Measurements from ENCODE around the gene PTPRN. TPM values are rescaled to one million over a fixed set of nuclear protein-coding genes. Genes with fewer than 3 reads are reported as not detected.
A peak's percentile ranks its signal among the peaks of the same experiment; 100 is the strongest.

Gene PTPRN
- total and polyA plus RNA-seq, 2 of the 4 experiments (the other 2 are of a cell fraction) = 5.2 to 22.0 TPM

DNA sequence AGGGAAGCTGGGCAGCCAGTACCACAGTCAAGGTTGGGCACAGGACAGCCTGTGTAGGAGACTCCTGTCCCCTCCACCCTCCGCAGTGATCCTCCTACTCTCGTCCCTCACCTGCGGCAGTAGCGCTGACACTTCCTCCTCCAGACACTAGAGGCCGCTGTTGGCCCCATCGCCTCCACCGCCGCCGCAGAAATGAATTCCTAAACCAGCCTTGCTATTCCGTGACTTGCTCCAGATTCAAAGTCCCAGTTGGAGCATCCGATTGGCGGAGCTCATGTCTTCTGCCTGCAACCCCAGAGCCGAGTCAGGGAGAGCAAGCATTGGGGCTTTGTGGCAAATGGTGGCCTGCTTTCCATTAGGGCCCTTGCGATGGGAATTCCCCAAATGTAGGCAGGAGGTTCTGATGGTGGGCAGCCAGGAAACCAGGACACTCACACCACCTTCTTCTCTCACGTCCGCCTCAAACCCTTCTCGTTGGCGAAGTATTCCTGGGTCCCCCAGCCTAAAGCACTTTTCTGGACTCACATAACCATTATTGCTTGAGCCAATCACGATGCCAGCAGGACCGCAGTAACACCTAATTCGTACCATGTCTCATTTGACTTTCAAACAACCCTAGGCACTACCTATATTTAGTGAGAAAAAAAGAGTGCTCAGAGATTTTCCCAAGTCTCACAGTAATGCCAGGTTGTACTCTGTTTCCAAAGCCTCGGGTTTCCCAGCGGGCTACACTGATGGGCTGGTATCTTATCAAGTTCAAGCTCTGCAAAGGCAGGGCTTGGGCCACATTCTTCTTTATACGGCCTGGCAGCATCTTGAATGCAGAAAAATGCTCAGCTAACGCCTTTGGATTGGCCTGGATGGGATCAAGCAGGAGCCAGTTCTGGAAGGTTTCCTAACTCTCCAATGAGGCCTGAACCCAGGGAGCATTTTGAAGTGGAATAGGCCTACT is 31.2 kb downstream of the PTPRN start (continued):
- TF ChIP-seq MAZ (IDR thresholded peaks at IDR 0.05; ENCODE audit: borderline replicate concordance, low read depth, low read length) = no peak; the same call in 1 of the 2 replicates
- TF ChIP-seq MXI1 (IDR thresholded peaks at IDR 0.05; ENCODE audit: borderline replicate concordance, low read depth, low read length) = no peak

- ATAC-seq (ENCODE audit: low read depth) (peak; percentile 19; the same call in 1 of the 2 replicates), DNase-seq (peak; percentile 81)
- Histone ChIP-seq H3K4ac (ENCODE audit: low read depth, low read length) (peak overlapping the region; percentile 77), H3K4me3 (ENCODE audit: insufficient read depth, low read depth, low read length) (no peak overlapping the region), H3K23ac (ENCODE audit: low read depth, low read length) (peak overlapping the region; percentile 21; the same call in 1 of the 2 replicates), H3K27ac (ENCODE audit: insufficient read depth, low read length) (peak overlapping the region; percentile 69), H2BK15ac (ENCODE audit: low read depth, low read length) (peak overlapping the region; percentile 68; the same call in 2 of the 3 replicates), H2BK120ac (ENCODE audit: low read depth, low read length) (peak overlapping the region; percentile 87), H3K56ac (ENCODE audit: extremely low read depth, insufficient read depth, low read length) (0 out of 2 replicates have a peak overlapping the region, but pooled peaks have one; percentile 3), H2AK9ac (replicated peaks; ENCODE audit: low read depth, low read length, poor library complexity) (peak overlapping the region; percentile 94), H3K18ac (ENCODE audit: low read depth, low read length) (peak overlapping the region; percentile 68), H2AK5ac (ENCODE audit: low read depth, low read length) (peak overlapping the region; percentile 80), H3K27me3 (ENCODE audit: control insufficient read depth, insufficient read depth, low read length) (peaks cover 7% of the 10 kb centered on the region; the same call in 1 of the 2 replicates), H2BK5ac (ENCODE audit: low read depth, low read length, poor library complexity, severe bottlenecking) (peak overlapping the region; percentile 84), H3K36me3 (ENCODE audit: control insufficient read depth, insufficient read depth, low read length) (no peaks in the 10 kb centered on the region), H3K14ac (replicated peaks; ENCODE audit: low read depth, low read length) (peak overlapping the region; percentile 39), H3K9ac (ENCODE audit: low read depth, low read length) (peak overlapping the region; percentile 10; the same call in 1 of the 2 replicates), H3K79me1 (ENCODE audit: low read depth in 1 of 2, low read length in 2 of 2) (no peaks in the 10 kb centered on the region; a peak in 1 of 4 replicates), H3K4me2 (ENCODE audit: low read depth, low read length) (peak overlapping the region; percentile 72), H2AFZ (replicated peaks; ENCODE audit: low read length, poor library complexity) (peak overlapping the region; percentile 82), H3K9me3 (ENCODE audit: control insufficient read depth, insufficient read depth, low read length) (no peaks in the 10 kb centered on the region), H3K9me1 (ENCODE audit: insufficient read depth, low read length) (peaks cover 13% of the 10 kb centered on the region), H4K20me1 (ENCODE audit: insufficient read depth, low read length) (no peaks in the 10 kb centered on the region), H4K91ac (ENCODE audit: insufficient read depth, low read depth, low read length) (peak overlapping the region; percentile 84; the same call in 1 of the 2 replicates), H2BK20ac (ENCODE audit: low read depth, low read length) (peak overlapping the region; percentile 47), H3K4me1 (ENCODE audit: control insufficient read depth, insufficient read depth, low read length) (peaks cover 20% of the 10 kb centered on the region), H4K5ac (ENCODE audit: low read depth, low read length) (peak overlapping the region; percentile 75), H4K8ac (ENCODE audit: low read depth in 2 of 2, low read length in 2 of 2) (peak overlapping the region; percentile 2 to 65; a peak in 3 of 4 replicates)
- WGBS, 2 experiments (ENCODE audit: extremely low coverage in 2 of 2, insufficient read length in 1 of 2) = 0% methylated on average over 2 of the region's 6 CpGs; no CpG with 5 or more reads in 1 of the 2 experiments
- CTCF ChIA-PET = interaction anchor here (1.2 kb wide), 1 partner anchor 21 kb away, joined by 6 read pairs; no protein-coding TSS in a partner anchor
- no TSS peak for BruUV-seq (replicated peaks)
- POLR2A ChIA-PET (ENCODE audit: unreplicated experiment) = no interaction called here
- in situ Hi-C loops (cut with MboI; ENCODE audit: low sequenced_read_pairs) = no loop called here
- intact Hi-C loops (cut with micrococcal nuclease) = no loop called here
- dilution Hi-C loops (cut with HindIII; ENCODE audit: low sequenced_read_pairs, unreplicated experiment) = no loop called here
- TF ChIP-seq MAFK (IDR thresholded peaks at IDR 0.05; ENCODE audit: low read depth, low read length) = no peak
- TF ChIP-seq BHLHE40 (IDR thresholded peaks at IDR 0.05; ENCODE audit: low read depth, low read length) = peak; percentile 57; the same call in 1 of the 2 replicates
- no peak for TF ChIP-seq POLR2A (IDR thresholded peaks at IDR 0.05; ENCODE audit: low read depth, low read length)
- TF ChIP-seq SMC3 (IDR thresholded peaks at IDR 0.05; ENCODE audit: low read depth, low read length) = no peak
- TF ChIP-seq FOS (IDR thresholded peaks at IDR 0.05; ENCODE audit: low read depth, low read length) = no peak
- TF ChIP-seq, protein P1, sequence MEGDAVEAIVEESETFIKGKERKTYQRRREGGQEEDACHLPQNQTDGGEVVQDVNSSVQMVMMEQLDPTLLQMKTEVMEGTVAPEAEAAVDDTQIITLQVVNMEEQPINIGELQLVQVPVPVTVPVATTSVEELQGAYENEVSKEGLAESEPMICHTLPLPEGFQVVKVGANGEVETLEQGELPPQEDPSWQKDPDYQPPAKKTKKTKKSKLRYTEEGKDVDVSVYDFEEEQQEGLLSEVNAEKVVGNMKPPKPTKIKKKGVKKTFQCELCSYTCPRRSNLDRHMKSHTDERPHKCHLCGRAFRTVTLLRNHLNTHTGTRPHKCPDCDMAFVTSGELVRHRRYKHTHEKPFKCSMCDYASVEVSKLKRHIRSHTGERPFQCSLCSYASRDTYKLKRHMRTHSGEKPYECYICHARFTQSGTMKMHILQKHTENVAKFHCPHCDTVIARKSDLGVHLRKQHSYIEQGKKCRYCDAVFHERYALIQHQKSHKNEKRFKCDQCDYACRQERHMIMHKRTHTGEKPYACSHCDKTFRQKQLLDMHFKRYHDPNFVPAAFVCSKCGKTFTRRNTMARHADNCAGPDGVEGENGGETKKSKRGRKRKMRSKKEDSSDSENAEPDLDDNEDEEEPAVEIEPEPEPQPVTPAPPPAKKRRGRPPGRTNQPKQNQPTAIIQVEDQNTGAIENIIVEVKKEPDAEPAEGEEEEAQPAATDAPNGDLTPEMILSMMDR (conservative IDR thresholded peaks at IDR 0.05; ENCODE audit: low read depth, low read length) = no peak
- TF ChIP-seq RAD21 (IDR thresholded peaks at IDR 0.05; ENCODE audit: low read length) = no peak
- no peak for TF ChIP-seq USF2 (IDR thresholded peaks at IDR 0.05; ENCODE audit: low read depth, low read length)
- no peak for TF ChIP-seq NFE2L2 (IDR thresholded peaks at IDR 0.05; ENCODE audit: low read depth, low read length)
- TF ChIP-seq RCOR1 (IDR thresholded peaks at IDR 0.05; ENCODE audit: insufficient replicate concordance, low read length) = peak; percentile 54
Measured at GRCh38 chr2:219274361-219274921, 34.8 kb downstream of the PTPRN start.
